A673 (cell line): ENCODE results near the gene NUDT15.

Experiments used
- CTCF ChIP-seq: fragments of 300-800, 200-600 bp; sonication (generic); conservative IDR thresholded peaks from 2 replicates; pipeline ENCODE4 v1.5.1; 2017; ENCODE audit warnings: low read depth, mild to moderate bottlenecking, antibody characterized with exemption, low read length, moderate library complexity, mixed read lengths
- EZH2 ChIP-seq: fragments of 200-600 bp; sonication (generic); IDR thresholded peaks from 2 replicates; pipeline ENCODE4 v1.6.1; 2017; ENCODE audit warnings: borderline replicate concordance, low read depth, mild to moderate bottlenecking, mixed read lengths, antibody characterized with exemption, low read length; ENCODE audit not compliant: poor library complexity, severe bottlenecking

GRCh38 chr13:48093588-48093987, 56.1 kb downstream of the NUDT15 start:
- TF ChIP-seq CTCF (no peak), EZH2 (no peak)
